B cell (primary cell): ENCODE measurements around the gene RMI2. TPM values are rescaled to one million over a fixed set of nuclear protein-coding genes. Genes with fewer than 3 reads are reported as not detected.

Experiments
- ATAC-seq: fragments of 200-7000 bp; cut with Tn5 transposase; one replicate; pipeline ENCODE4 v1.10.0; 2021; ENCODE audit warnings: low read depth, mild to moderate bottlenecking, moderate number of reproducible peaks, moderate library complexity
- CTCF ChIA-PET: fragments of 350-600 bp; sonication (Branson Sonifier 250); formaldehyde crosslinking; loops from one replicate; lab custom pipeline; 2021; ENCODE audit warnings: antibody characterized with exemption, inconsistent platforms; lab: Charles Lee
- POLR2A ChIA-PET: fragments of 350-600 bp; sonication (Branson Sonifier 250); formaldehyde crosslinking; loops from one replicate; lab custom pipeline; 2021; ENCODE audit warnings: antibody characterized with exemption; lab: Charles Lee
- DNase-seq: peaks from one replicate; pipeline ENCODE4 v3.0.0; 2013
- H2AFZ ChIP-seq: 2 replicates; pipeline ENCODE4 v1.6.1; 2012; ENCODE audit warnings: mild to moderate bottlenecking, low read depth, low read length; ENCODE audit not compliant: insufficient read depth, poor library complexity, severe bottlenecking
- H3K27ac ChIP-seq, 2 donors: 1 replicate in 1 of 2; 2 replicates in 1 of 2; pipeline ENCODE4 v1.5.1; 2012 to 2013; ENCODE audit warnings: low read length in 2 of 2, mild to moderate bottlenecking in 2 of 2, moderate library complexity in 1 of 2
- H3K27me3 ChIP-seq, 4 experiments: fragments of 200-600 bp in 1 of 4; sonication (generic) in 1 of 4; replicated peaks in 1 of 4; 1 replicate in 2 of 4; 2 replicates in 2 of 4; pipeline versions ENCODE4 v1.6.1 to v1.7.0; 2013 to 2016; ENCODE audit warnings: low read length in 3 of 4, mild to moderate bottlenecking in 2 of 4, mixed read lengths in 1 of 4, moderate library complexity in 1 of 4; ENCODE audit not compliant: insufficient read depth in 4 of 4, control insufficient read depth in 3 of 4; ENCODE audit errors: control extremely low read depth in 1 of 4
- H3K36me3 ChIP-seq, 2 experiments: replicated peaks in 1 of 2; 1 replicate in 1 of 2; 2 replicates in 1 of 2; pipeline versions ENCODE4 v1.6.1 to v1.7.1; 2013; ENCODE audit warnings: low read length in 1 of 2; ENCODE audit not compliant: insufficient read depth in 2 of 2, control insufficient read depth in 1 of 2; ENCODE audit errors: control extremely low read depth in 1 of 2, extremely low read depth in 1 of 2
- H3K4me1 ChIP-seq, 2 donors: fragments of 200-600 bp in 1 of 2; sonication (generic) in 1 of 2; 1 replicate in 1 of 2; 2 replicates in 1 of 2; pipeline versions ENCODE4 v1.5.1 to v1.6.1; 2013 to 2017; ENCODE audit warnings: low read length in 2 of 2; ENCODE audit not compliant: control insufficient read depth in 2 of 2, insufficient read depth in 2 of 2
- H3K4me2 ChIP-seq: replicated peaks from 2 replicates; pipeline ENCODE3; 2012; ENCODE audit warnings: mild to moderate bottlenecking, low read depth, low read length; ENCODE audit not compliant: poor library complexity, severe bottlenecking
- H3K4me3 ChIP-seq, 5 experiments: fragments of 200-600 bp in 1 of 5; sonication (generic) in 1 of 5; 1 replicate in 3 of 5; 2 replicates in 2 of 5; pipeline versions ENCODE4 v1.5.1 to v1.7.0; 2011 to 2016; ENCODE audit warnings: low read length in 4 of 5, mild to moderate bottlenecking in 4 of 5, low read depth in 2 of 5, control low read depth in 1 of 5, moderate library complexity in 1 of 5; ENCODE audit not compliant: insufficient read depth in 1 of 5; ENCODE audit errors: control extremely low read depth in 1 of 5, extremely low read depth in 1 of 5
- H3K79me2 ChIP-seq: fragments of 200-600 bp; sonication (generic); one replicate; pipeline ENCODE4 v1.6.0; 2016; ENCODE audit warnings: low read length; ENCODE audit not compliant: control insufficient read depth, insufficient read depth
- H3K9ac ChIP-seq: fragments of 200-600 bp; sonication (generic); 2 replicates; pipeline ENCODE4 v1.6.1; 2017; ENCODE audit warnings: mild to moderate bottlenecking, low read length, moderate library complexity
- H3K9me3 ChIP-seq, 3 donors: one replicate each; pipeline versions ENCODE4 v1.6.1 to v1.7.1; 2013; ENCODE audit warnings: low read length in 2 of 3; ENCODE audit not compliant: control insufficient read depth in 2 of 3, insufficient read depth in 1 of 3; ENCODE audit errors: control extremely low read depth in 1 of 3
- H4K20me1 ChIP-seq: 2 replicates; pipeline ENCODE4 v1.6.0; 2012; ENCODE audit warnings: mild to moderate bottlenecking, low read length; ENCODE audit not compliant: insufficient read depth, control insufficient read depth, poor library complexity, severe bottlenecking
- H3K27ac Mint-ChIP-seq: one replicate; pipeline ENCODE4 v1.8.0; 2021; ENCODE audit warnings: mixed read lengths
- H3K27me3 Mint-ChIP-seq: one replicate; pipeline ENCODE4 v1.8.0; 2021; ENCODE audit warnings: mixed read lengths
- H3K4me1 Mint-ChIP-seq: one replicate; pipeline ENCODE4 v1.8.0; 2021; ENCODE audit warnings: mixed read lengths
- H3K4me3 Mint-ChIP-seq: one replicate; pipeline ENCODE4 v1.8.0; 2021; ENCODE audit warnings: mixed read lengths
- H3K9me3 Mint-ChIP-seq: one replicate; pipeline ENCODE4 v1.8.0; 2022; ENCODE audit warnings: mixed read lengths; ENCODE audit not compliant: insufficient read depth
- CTCF ChIP-seq: fragments of 200-600 bp; IDR thresholded peaks from one replicate; pipeline ENCODE4 v1.8.0; 2022; ENCODE audit warnings: antibody characterized with exemption, mild to moderate bottlenecking
- EZH2 ChIP-seq: IDR thresholded peaks from 2 replicates; pipeline ENCODE4 v1.6.1; 2012; ENCODE audit warnings: borderline replicate concordance, low read depth, mild to moderate bottlenecking, moderate library complexity, low read length; ENCODE audit not compliant: insufficient read depth, poor library complexity, severe bottlenecking
- WGBS: methylation state at CpG from one replicate; pipeline ENCODE4 v1.1.5; 2013; ENCODE audit warnings: missing lambda C conversion rate; ENCODE audit not compliant: insufficient coverage; 5-methylcytosine and 5-hydroxymethylcytosine counted together
- intact Hi-C: fragments of 100-400 bp; cut with micrococcal nuclease; formaldehyde crosslinking; loops from one replicate; pipeline ENCODE4 v1.10.0; 2022
- polyA minus RNA-seq: library from RNA; depleted of rRNA, polyadenylated mRNA; stranded (reverse); fragments of >200 nt; gene quantifications from 2 replicates; pipeline ENCODE4 v1.2.3, GENCODE V29; 2012
- polyA plus RNA-seq: library from polyadenylated mRNA; depleted of rRNA; stranded (reverse); fragments of >200 nt; gene quantifications from 2 replicates; pipeline ENCODE4 v1.2.3, GENCODE V29; 2012
- total RNA-seq, 2 donors: library from RNA; stranded (reverse); fragments of 120-200 nt in 1 of 2; gene quantifications; 1 replicate in 1 of 2; 2 replicates in 1 of 2; pipeline versions ENCODE4 v1.2.3 to v1.2.4, GENCODE V29; 2013 to 2022

RMI2 gene
- 25.5 and 27.0 TPM in 2 replicates for total RNA-seq
- total RNA-seq (2013): 8.1 TPM
- polyA plus RNA-seq: 2.2 and 2.3 TPM in 2 replicates
- 5.2 and 11.3 TPM in 2 replicates for polyA minus RNA-seq

- Mint-ChIP-seq H3K4me1 (peaks cover 39% of the 10 kb centered on the region), H3K9me3 (no peaks in the 10 kb centered on the region), H3K27ac (peak within 1 kb of the TSS; percentile 78), H3K4me3 (peak within 1 kb of the TSS; percentile 90), H3K27me3 (no peaks in the 10 kb centered on the region)
- ATAC-seq (peak; percentile 100), DNase-seq (peak; percentile 97)
- Histone ChIP-seq H2AFZ (peak within 1 kb of the TSS; percentile 70), H3K4me3 (peak within 1 kb of the TSS; percentile 61 to 76 (median 70)), H3K4me1 (peaks cover 8 to 25% of the 10 kb centered on the region in 2 donors), H3K9ac (peak within 1 kb of the TSS; percentile 71), H4K20me1 (no peaks in the 10 kb centered on the region), H3K9me3 (no peaks in the 10 kb centered on the region), H3K79me2 (peaks cover 16% of the 10 kb centered on the region), H3K36me3 (no peaks in the 10 kb centered on the region), H3K4me2 (peak within 1 kb of the TSS; percentile 89), H3K27me3 (no peaks in the 10 kb centered on the region), H3K27ac (peak within 1 kb of the TSS in 1 of 2 donors; percentile 26)
- under 1% methylated on average over 78 of the region's 82 CpGs for WGBS
- ChIA-PET POLR2A (interaction anchor here (0.5 to 2.9 kb wide), 5 partner anchors 12 to 359 kb away, joined by 3 to 11 read pairs (median 7); no protein-coding TSS in a partner anchor), CTCF (interaction anchor here (1.3 to 4.8 kb wide), 4 partner anchors 11 to 52 kb away, joined by 5 to 23 read pairs (median 12); no protein-coding TSS in a partner anchor)
- intact Hi-C loops: loop anchor here (1.0 to 2.0 kb wide), 5 partner anchors 9 to 48 kb away; no protein-coding TSS in a partner anchor
- TF ChIP-seq EZH2 (no peak), CTCF (no peak)
These were observed at the start of gene RMI2 for GRCh38 chr16:11345040-11345862. Gene RMI2 (plus strand): TSS chr16:11345459. CDS start chr16:11345472, 13 bp downstream.
